Measurements from ENCODE around the gene LPAR5. TPM values are rescaled to one million over a fixed set of nuclear protein-coding genes. Genes with fewer than 3 reads are reported as not detected.

Gene LPAR5
- total and polyA plus RNA-seq, 2 experiments from 2014 or later = 0.32 to 0.38 TPM

- H3K4me3 Mint-ChIP-seq = no peak overlapping the region
- Histone ChIP-seq H3K9me2 (ENCODE audit: insufficient read depth) (peaks cover 6% of the 10 kb centered on the region; the same call in 1 of the 2 replicates), H3K36me3 (ENCODE audit: insufficient read depth) (peaks cover 1% of the 10 kb centered on the region), H3K27me3 (ENCODE audit: insufficient read depth) (no peaks in the 10 kb centered on the region), H3K4me2 (peak overlapping the region; percentile 57; the same call in 1 of the 2 replicates), H3K79me2 (replicated peaks; ENCODE audit: insufficient read depth) (peaks cover 35% of the 10 kb centered on the region), H2AFZ (no peak overlapping the region), H3K27ac (ENCODE audit: low read depth) (peak overlapping the region; percentile 3; the same call in 1 of the 2 replicates), H3K4me1 (ENCODE audit: insufficient read depth) (peaks cover 47% of the 10 kb centered on the region), H3K4me3 (no peak overlapping the region), H4K20me1 (replicated peaks; ENCODE audit: insufficient read depth) (peaks cover 25% of the 10 kb centered on the region), H3F3A (replicated peaks; ENCODE audit: low read depth) (peaks cover 20% of the 10 kb centered on the region; the same call in 1 of the 2 replicates)
- H3K9me3 Mint-ChIP-seq = no peaks in the 10 kb centered on the region; the same call in 2 of the 3 replicates
- peaks cover 49% of the 10 kb centered on the region for H3K4me1 Mint-ChIP-seq
- TF ChIP-seq ZNF114 (CRISPR knock-in tag; IDR thresholded peaks at IDR 0.05) (no peak), CTCF (conservative IDR thresholded peaks at IDR 0.05; ENCODE audit: low read depth in 2 of 2) (no peak), EZH2 (IDR thresholded peaks at IDR 0.05; ENCODE audit: low read depth, unreplicated experiment) (no peak), REST (IDR thresholded peaks at IDR 0.05; ENCODE audit: unreplicated experiment) (no peak), NANOG (IDR thresholded peaks at IDR 0.05; ENCODE audit: borderline replicate concordance) (no peak), ZNF331 (CRISPR knock-in tag; IDR thresholded peaks at IDR 0.05; ENCODE audit: low read depth) (no peak), ZNF462 (CRISPR knock-in tag; IDR thresholded peaks at IDR 0.05) (no peak), POLR2AphosphoS5 (IDR thresholded peaks at IDR 0.05; ENCODE audit: low read depth) (no peak), STAT1 (IDR thresholded peaks at IDR 0.05; ENCODE audit: unreplicated experiment) (no peak), EZH2phosphoT487 (IDR thresholded peaks at IDR 0.05; ENCODE audit: unreplicated experiment) (no peak)
- ATAC-seq (no peak), DNase-seq (ENCODE audit: low spot score) (peak; percentile 39)
- peaks cover 21% of the 10 kb centered on the region for H3K27me3 Mint-ChIP-seq (ENCODE audit: insufficient read depth, low read depth, poor library complexity)
- peaks cover 29% of the 10 kb centered on the region for H3K36me3 Mint-ChIP-seq (ENCODE audit: low read depth)
- H3K27ac Mint-ChIP-seq = no peak overlapping the region
These were observed 27.8 kb downstream of the LPAR5 start for GRCh38 chr12:6607751-6608591.
